H9 (cell line): Measurements from ENCODE around the gene PPOX. TPM values are rescaled to one million over a fixed set of nuclear protein-coding genes. Genes with fewer than 3 reads are reported as not detected.

Experiments used
- DNase-seq: peaks from one replicate; pipeline ENCODE4 v3.0.0-alpha.2; 2017
- H2AFZ ChIP-seq: one replicate; pipeline ENCODE4 v1.6.1; 2013; ENCODE audit warnings: mild to moderate bottlenecking, low read length, control low read depth, moderate library complexity
- H2AK5ac ChIP-seq: 2 replicates; pipeline ENCODE4 v1.6.1; 2013; ENCODE audit warnings: low read length, control low read depth, mixed read lengths; ENCODE audit not compliant: insufficient read length
- H2BK120ac ChIP-seq: one replicate; pipeline ENCODE4 v1.6.1; 2013; ENCODE audit warnings: low read depth, mild to moderate bottlenecking, low read length, control low read depth, inconsistent platforms; ENCODE audit not compliant: poor library complexity, severe bottlenecking
- H2BK12ac ChIP-seq: 2 replicates; pipeline ENCODE4 v1.6.1; 2013; ENCODE audit warnings: low read length, control low read depth, mixed read lengths, low read depth; ENCODE audit not compliant: insufficient read length
- H2BK15ac ChIP-seq: 2 replicates; pipeline ENCODE4 v1.6.1; 2013; ENCODE audit warnings: low read depth, low read length, control low read depth
- H2BK20ac ChIP-seq: one replicate; pipeline ENCODE4 v1.6.1; 2013; ENCODE audit warnings: low read depth, mild to moderate bottlenecking, low read length, control low read depth, inconsistent platforms; ENCODE audit not compliant: poor library complexity, severe bottlenecking
- H2BK5ac ChIP-seq: 2 replicates; pipeline ENCODE4 v1.6.1; 2013; ENCODE audit warnings: low read length, control low read depth, mixed read lengths; ENCODE audit not compliant: insufficient read length
- H3K14ac ChIP-seq: 2 replicates; pipeline ENCODE4 v1.6.1; 2013; ENCODE audit warnings: low read length, control low read depth; ENCODE audit not compliant: insufficient read depth
- H3K18ac ChIP-seq: 2 replicates; pipeline ENCODE4 v1.6.1; 2013; ENCODE audit warnings: low read depth, mild to moderate bottlenecking, mixed read lengths, low read length, control low read depth; ENCODE audit not compliant: insufficient read length
- H3K23ac ChIP-seq: 2 replicates; pipeline ENCODE4 v1.6.1; 2013; ENCODE audit warnings: low read length, control low read depth, mixed read lengths, low read depth; ENCODE audit not compliant: insufficient read length
- H3K23me2 ChIP-seq: 2 replicates; pipeline ENCODE4 v1.6.1; 2013; ENCODE audit warnings: low read depth, mild to moderate bottlenecking, mixed read lengths, low read length, control low read depth; ENCODE audit not compliant: insufficient read length, poor library complexity, severe bottlenecking
- H3K27ac ChIP-seq: 2 replicates; pipeline ENCODE4 v1.5.1; 2013; ENCODE audit warnings: low read length, control low read depth, mixed read lengths, low read depth; ENCODE audit not compliant: insufficient read length
- H3K27me3 ChIP-seq: 2 replicates; pipeline ENCODE4 v1.6.1; 2013; ENCODE audit warnings: low read length, control low read depth, inconsistent platforms; ENCODE audit not compliant: insufficient read depth
- H3K4ac ChIP-seq: 2 replicates; pipeline ENCODE4 v1.6.1; 2013; ENCODE audit warnings: low read depth, mild to moderate bottlenecking, control low read depth, inconsistent platforms, low read length, moderate library complexity
- H3K4me1 ChIP-seq: 2 replicates; pipeline ENCODE4 v1.6.1; 2013; ENCODE audit warnings: low read length, control low read depth, inconsistent platforms; ENCODE audit not compliant: insufficient read depth
- H3K4me2 ChIP-seq: 2 replicates; pipeline ENCODE4 v1.6.1; 2013; ENCODE audit warnings: low read length, control low read depth, mixed read lengths; ENCODE audit not compliant: insufficient read length, insufficient read depth
- H3K56ac ChIP-seq: 2 replicates; pipeline ENCODE4 v1.6.1; 2013; ENCODE audit warnings: low read depth, mild to moderate bottlenecking, mixed read lengths, low read length, control low read depth; ENCODE audit not compliant: insufficient read length
- H3K79me1 ChIP-seq: 2 replicates; pipeline ENCODE4 v1.6.1; 2013; ENCODE audit warnings: low read depth, mild to moderate bottlenecking, moderate library complexity, low read length, control low read depth, inconsistent platforms; ENCODE audit not compliant: insufficient read depth, poor library complexity, severe bottlenecking
- H3K79me2 ChIP-seq: 2 replicates; pipeline ENCODE4 v1.6.1; 2013; ENCODE audit warnings: low read length, control low read depth, inconsistent platforms; ENCODE audit not compliant: insufficient read depth
- H3K9ac ChIP-seq: 2 replicates; pipeline ENCODE4 v1.6.1; 2013; ENCODE audit warnings: low read length, control low read depth, mixed read lengths; ENCODE audit not compliant: insufficient read length; ENCODE audit errors: extremely low read depth
- H3K9me3 ChIP-seq: one replicate; pipeline ENCODE4 v1.6.1; 2013; ENCODE audit warnings: low read depth, low read length, inconsistent platforms; ENCODE audit not compliant: control insufficient read depth
- H3T11ph ChIP-seq: one replicate; pipeline ENCODE4 v1.6.1; 2013; ENCODE audit warnings: mild to moderate bottlenecking, low read length, control low read depth, inconsistent platforms
- H4K20me1 ChIP-seq: one replicate; pipeline ENCODE4 v1.6.1; 2013; ENCODE audit not compliant: control insufficient read depth, insufficient read length, insufficient read depth
- H4K5ac ChIP-seq: 2 replicates; pipeline ENCODE4 v1.6.1; 2013; ENCODE audit warnings: low read depth, mild to moderate bottlenecking, mixed read lengths, low read length, control low read depth; ENCODE audit not compliant: insufficient read length
- H4K8ac ChIP-seq: replicated peaks from 2 replicates; pipeline ENCODE4 v1.6.1; 2013; ENCODE audit warnings: low read length, control low read depth, mixed read lengths, low read depth; ENCODE audit not compliant: insufficient read length
- H4K91ac ChIP-seq: 2 replicates; pipeline ENCODE4 v1.6.1; 2013; ENCODE audit warnings: low read depth, mild to moderate bottlenecking, moderate library complexity, mixed read lengths, low read length, control low read depth; ENCODE audit not compliant: insufficient read length
- H3K27ac Mint-ChIP-seq, 3 experiments: 2 replicates in 2 of 3; 3 replicates in 1 of 3; pipeline ENCODE4 v1.8.0; 2020 to 2021; ENCODE audit warnings: mixed read lengths in 3 of 3, mild to moderate bottlenecking in 1 of 3, moderate library complexity in 1 of 3
- H3K27me3 Mint-ChIP-seq: 2 replicates; pipeline ENCODE4 v1.8.0; 2021; ENCODE audit warnings: low read depth, mild to moderate bottlenecking, moderate library complexity, mixed read lengths
- H3K36me3 Mint-ChIP-seq, 3 experiments: 2 replicates in 2 of 3; 3 replicates in 1 of 3; pipeline ENCODE4 v1.8.0; 2020 to 2021; ENCODE audit warnings: low read depth in 3 of 3, mixed read lengths in 3 of 3; ENCODE audit not compliant: insufficient read depth in 1 of 3
- H3K4me1 Mint-ChIP-seq, 2 experiments: 2 replicates each; pipeline ENCODE4 v1.8.0; 2020; ENCODE audit warnings: mixed read lengths in 2 of 2
- H3K4me3 Mint-ChIP-seq, 2 experiments: 2 replicates in 1 of 2; 3 replicates in 1 of 2; pipeline ENCODE4 v1.8.0; 2020 to 2021; ENCODE audit warnings: mild to moderate bottlenecking in 2 of 2, mixed read lengths in 2 of 2, moderate library complexity in 1 of 2
- H3K9me3 Mint-ChIP-seq, 2 experiments: 2 replicates in 1 of 2; 3 replicates in 1 of 2; pipeline ENCODE4 v1.8.0; 2020; ENCODE audit warnings: mild to moderate bottlenecking in 2 of 2, mixed read lengths in 2 of 2, moderate library complexity in 1 of 2
- WGBS: extraction: QIAGEN DNeasy Blood & Tissue Kit; methylation state at CpG from one replicate; pipeline ENCODE4 v1.1.7; 2013; ENCODE audit warnings: missing lambda C conversion rate, low lambda C conversion rate, mixed read lengths; ENCODE audit not compliant: insufficient read length; ENCODE audit errors: extremely low coverage; 5-methylcytosine and 5-hydroxymethylcytosine counted together
- total RNA-seq: library from RNA; stranded (reverse); gene quantifications from 2 replicates; pipeline ENCODE4 v1.2.1, GENCODE V29; 2021
- TF ChIP-seq, protein P1 (sequence below): fragments of 200-600 bp; sonication (generic); conservative IDR thresholded peaks from 3 replicates; pipeline ENCODE4 v1.8.0; 2021; ENCODE audit warnings: antibody characterized with exemption, mild to moderate bottlenecking

The PPOX gene
- total RNA-seq, 1 experiment from 2014 or later, result 39.8 TPM

DNA sequence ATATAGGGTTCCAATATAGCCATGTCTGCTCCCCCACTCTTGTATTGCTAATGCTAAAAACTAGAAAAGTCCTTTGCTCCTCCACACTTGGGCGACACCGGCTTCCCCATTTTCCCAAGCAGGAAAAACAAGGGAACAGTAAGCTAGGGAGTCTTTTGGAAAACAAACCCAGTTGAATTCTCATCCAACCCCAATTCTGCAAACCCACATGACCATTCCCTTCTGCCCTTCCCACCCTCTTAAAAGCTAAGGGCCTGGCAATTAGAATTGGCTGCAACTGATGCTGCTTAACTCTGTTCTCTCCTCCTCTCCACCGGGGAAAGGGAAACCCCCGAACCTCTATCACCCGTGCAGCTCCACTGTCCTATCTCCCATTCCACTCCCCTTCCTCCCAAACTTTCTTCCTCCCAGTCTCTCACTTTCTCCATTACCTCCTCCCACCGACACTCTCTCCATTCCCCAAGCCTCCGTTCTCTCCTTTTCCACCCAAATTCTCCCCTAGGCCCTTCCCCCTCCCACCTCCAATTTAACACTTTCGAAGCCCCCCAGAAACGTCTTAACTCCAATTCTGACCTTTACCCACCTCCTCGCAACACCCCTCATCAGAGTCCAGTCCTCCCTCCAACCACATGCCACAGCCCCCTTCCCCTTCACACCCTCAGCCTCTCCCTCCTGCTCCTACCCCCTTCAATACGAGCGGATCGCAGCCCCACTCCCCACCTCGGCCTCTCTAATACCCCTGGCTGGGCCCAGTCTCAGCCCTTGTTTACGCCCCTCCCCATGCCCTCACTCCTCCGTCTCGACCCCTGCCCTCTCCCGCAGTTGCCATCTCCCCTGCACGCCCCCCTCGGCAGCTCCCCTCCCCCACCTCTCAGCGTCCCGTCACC is 34.5 kb upstream of the PPOX start:
- Histone ChIP-seq H4K20me1 (no peaks in the 10 kb centered on the region), H2AK5ac (no peak overlapping the region), H2BK120ac (no peak overlapping the region), H3K14ac (peak overlapping the region; percentile 86), H2BK5ac (no peak overlapping the region), H3K79me1 (peaks cover 8% of the 10 kb centered on the region), H3K23ac (no peak overlapping the region), H3K27me3 (no peaks in the 10 kb centered on the region), H3K27ac (peak overlapping the region; percentile 33), H2BK20ac (no peak overlapping the region), H3K4me2 (peak overlapping the region; percentile 98), H3K9ac (peak overlapping the region; percentile 86), H3T11ph (no peak overlapping the region), H3K4ac (no peak overlapping the region), H4K91ac (no peak overlapping the region), H2BK15ac (no peak overlapping the region), H3K56ac (no peak overlapping the region), H3K9me3 (no peaks in the 10 kb centered on the region), H2AFZ (no peak overlapping the region), H3K4me1 (no peaks in the 10 kb centered on the region), H3K79me2 (peaks cover 6% of the 10 kb centered on the region; the same call in 1 of the 2 replicates), H3K18ac (peak overlapping the region; percentile 74), H4K5ac (no peak overlapping the region), H3K23me2 (peaks cover 13% of the 10 kb centered on the region), H4K8ac (no peak overlapping the region), H2BK12ac (no peak overlapping the region)
- peak overlapping the region; percentile 76 to 99 (median 93); a peak in 6 of 7 replicates for H3K27ac Mint-ChIP-seq
- TF ChIP-seq, protein P1, sequence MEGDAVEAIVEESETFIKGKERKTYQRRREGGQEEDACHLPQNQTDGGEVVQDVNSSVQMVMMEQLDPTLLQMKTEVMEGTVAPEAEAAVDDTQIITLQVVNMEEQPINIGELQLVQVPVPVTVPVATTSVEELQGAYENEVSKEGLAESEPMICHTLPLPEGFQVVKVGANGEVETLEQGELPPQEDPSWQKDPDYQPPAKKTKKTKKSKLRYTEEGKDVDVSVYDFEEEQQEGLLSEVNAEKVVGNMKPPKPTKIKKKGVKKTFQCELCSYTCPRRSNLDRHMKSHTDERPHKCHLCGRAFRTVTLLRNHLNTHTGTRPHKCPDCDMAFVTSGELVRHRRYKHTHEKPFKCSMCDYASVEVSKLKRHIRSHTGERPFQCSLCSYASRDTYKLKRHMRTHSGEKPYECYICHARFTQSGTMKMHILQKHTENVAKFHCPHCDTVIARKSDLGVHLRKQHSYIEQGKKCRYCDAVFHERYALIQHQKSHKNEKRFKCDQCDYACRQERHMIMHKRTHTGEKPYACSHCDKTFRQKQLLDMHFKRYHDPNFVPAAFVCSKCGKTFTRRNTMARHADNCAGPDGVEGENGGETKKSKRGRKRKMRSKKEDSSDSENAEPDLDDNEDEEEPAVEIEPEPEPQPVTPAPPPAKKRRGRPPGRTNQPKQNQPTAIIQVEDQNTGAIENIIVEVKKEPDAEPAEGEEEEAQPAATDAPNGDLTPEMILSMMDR, result no peak
- H3K4me1 Mint-ChIP-seq, result peaks cover 18 to 19% of the 10 kb centered on the region in 2 experiments
- no peaks in the 10 kb centered on the region; a peak in 1 of 5 replicates for H3K9me3 Mint-ChIP-seq
- no peak for DNase-seq
- WGBS, result 100% methylated on average over 1 of the region's 22 CpGs
- no peaks in the 10 kb centered on the region for H3K27me3 Mint-ChIP-seq
- peaks cover 5 to 35% (median 33%) of the 10 kb centered on the region in 3 experiments; a peak in 6 of 7 replicates for H3K36me3 Mint-ChIP-seq
- no peak overlapping the region; a peak in 1 of 5 replicates for H3K4me3 Mint-ChIP-seq
